Upper lobe of left lung (tissue), 6 donors: ENCODE data around the gene SCART1. TPM values are rescaled to one million over a fixed set of nuclear protein-coding genes. Genes with fewer than 3 reads are reported as not detected.
A peak's percentile ranks its signal among the peaks of the same experiment; 100 is the strongest.

Experiments
- ATAC-seq, 2 donors: fragments of 200-7000 bp; cut with Tn5 transposase; one replicate each; pipeline ENCODE4 v1.9.1; 2022; ENCODE audit warnings: mild to moderate bottlenecking in 2 of 2, moderate library complexity in 2 of 2; ENCODE audit not compliant: low FRiP score in 2 of 2
- DNase-seq, 2 donors: peaks; one replicate each; pipeline ENCODE4 v3.0.0-alpha.2; 2019 to 2020
- H3K27ac ChIP-seq, 4 donors: fragments of 200-600 bp; sonication (generic); one replicate each; pipeline ENCODE4 v1.5.1; 2016 to 2019
- H3K27me3 ChIP-seq, 4 donors: fragments of 200-600 bp; sonication (generic); one replicate each; pipeline ENCODE4 v1.5.1; 2017 to 2019
- H3K36me3 ChIP-seq, 4 donors: fragments of 200-600 bp; sonication (generic); one replicate each; pipeline ENCODE4 v1.5.1; 2016 to 2019
- H3K4me1 ChIP-seq, 4 donors: fragments of 200-600 bp; sonication (generic); one replicate each; pipeline ENCODE4 v1.5.1; 2018 to 2019
- H3K4me3 ChIP-seq, 4 donors: fragments of 200-600 bp; sonication (generic); one replicate each; pipeline ENCODE4 v1.5.1; 2017 to 2019; ENCODE audit warnings: mild to moderate bottlenecking in 2 of 4, moderate library complexity in 1 of 4
- H3K9me3 ChIP-seq, 4 donors: fragments of 200-600 bp; sonication (generic); one replicate each; pipeline ENCODE4 v1.5.1; 2018 to 2019
- EP300 ChIP-seq, 4 donors: sonication (generic); formaldehyde crosslinking; IDR thresholded peaks; one replicate each; pipeline ENCODE4 v1.5.1; 2017; ENCODE audit warnings: antibody characterized with exemption in 4 of 4, control low read depth in 2 of 4
- POLR2A ChIP-seq, 4 donors: fragments of 450-650 bp; IDR thresholded peaks; one replicate each; pipeline ENCODE4 v1.5.1; 2016 to 2017; ENCODE audit warnings: antibody characterized with exemption in 4 of 4, mild to moderate bottlenecking in 2 of 4
- POLR2AphosphoS5 ChIP-seq, 2 donors: sonication (generic); formaldehyde crosslinking; IDR thresholded peaks; one replicate each; pipeline ENCODE4 v1.5.1; 2017; ENCODE audit warnings: antibody characterized with exemption in 2 of 2
- WGBS, 2 donors: methylation state at CpG; one replicate each; pipeline ENCODE4 v1.1.5; 2017 to 2018; 5-methylcytosine and 5-hydroxymethylcytosine counted together
- total RNA-seq, 6 donors: library from RNA; depleted of rRNA in 4 of 6; stranded (reverse); fragments of >200 nt in 4 of 6; gene quantifications; one replicate each; pipeline versions ENCODE4 v1.1.0 to v1.2.1, GENCODE V29; 2016 to 2021
- TF ChIP-seq, protein P1 (sequence below), 6 experiments: fragments of 450-650 bp in 4 of 6; fragments of 200-600 bp in 2 of 6; sonication (generic) in 2 of 6; IDR thresholded peaks; one replicate each; pipeline ENCODE4 v1.5.1; 2016 to 2019; ENCODE audit warnings: antibody characterized with exemption in 6 of 6
- donor health status: DM: no; HTN: no; CAD: no; lungs with moderate emphysema.
- donor health status: DM: no; HTN: yes; CAD: no; lungs with severe emphysema.

SCART1 gene
- total RNA-seq, 6 donors from 2014 or later, result 1.1 to 31.4 (median 3.4) TPM

- H3K4me1 ChIP-seq, result no peaks in the 10 kb centered on the region
- DNase-seq, result no peak
- TF ChIP-seq EP300 (IDR thresholded peaks at IDR 0.05) (no peak), POLR2AphosphoS5 (IDR thresholded peaks at IDR 0.05) (no peak), POLR2A (IDR thresholded peaks at IDR 0.05) (no peak)
- TF ChIP-seq, protein P1, sequence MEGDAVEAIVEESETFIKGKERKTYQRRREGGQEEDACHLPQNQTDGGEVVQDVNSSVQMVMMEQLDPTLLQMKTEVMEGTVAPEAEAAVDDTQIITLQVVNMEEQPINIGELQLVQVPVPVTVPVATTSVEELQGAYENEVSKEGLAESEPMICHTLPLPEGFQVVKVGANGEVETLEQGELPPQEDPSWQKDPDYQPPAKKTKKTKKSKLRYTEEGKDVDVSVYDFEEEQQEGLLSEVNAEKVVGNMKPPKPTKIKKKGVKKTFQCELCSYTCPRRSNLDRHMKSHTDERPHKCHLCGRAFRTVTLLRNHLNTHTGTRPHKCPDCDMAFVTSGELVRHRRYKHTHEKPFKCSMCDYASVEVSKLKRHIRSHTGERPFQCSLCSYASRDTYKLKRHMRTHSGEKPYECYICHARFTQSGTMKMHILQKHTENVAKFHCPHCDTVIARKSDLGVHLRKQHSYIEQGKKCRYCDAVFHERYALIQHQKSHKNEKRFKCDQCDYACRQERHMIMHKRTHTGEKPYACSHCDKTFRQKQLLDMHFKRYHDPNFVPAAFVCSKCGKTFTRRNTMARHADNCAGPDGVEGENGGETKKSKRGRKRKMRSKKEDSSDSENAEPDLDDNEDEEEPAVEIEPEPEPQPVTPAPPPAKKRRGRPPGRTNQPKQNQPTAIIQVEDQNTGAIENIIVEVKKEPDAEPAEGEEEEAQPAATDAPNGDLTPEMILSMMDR (IDR thresholded peaks at IDR 0.05), result no peak
- no peak overlapping the region for H3K4me3 ChIP-seq
- H3K36me3 ChIP-seq, result no peaks in the 10 kb centered on the region
- no peak overlapping the region for H3K27ac ChIP-seq
- H3K27me3 ChIP-seq, result no peaks in the 10 kb centered on the region
- 86 to 87% methylated on average over 4 of the region's 4 CpGs for WGBS, 2 donors
- ATAC-seq, result no peak
- H3K9me3 ChIP-seq, result peaks cover 15 to 17% (median 15%) of the 10 kb centered on the region in 4 donors
Observed at GRCh38 chr10:133452453-133452852, 1.3 kb upstream of the SCART1 start.

GRCh38 chr10:133454204-133454893 lies 604 bp downstream of the SCART1 start:
- Histone ChIP-seq H3K27me3 (no peaks in the 10 kb centered on the region), H3K4me3 (no peak overlapping the region), H3K9me3 (peaks cover 0 to under 1% (median 0%) of the 10 kb centered on the region in 4 donors), H3K27ac (no peak overlapping the region), H3K36me3 (no peaks in the 10 kb centered on the region), H3K4me1 (no peaks in the 10 kb centered on the region)
- 83 to 85% methylated on average over 9 to 10 of the region's 10 CpGs for WGBS, 2 donors
- no peak for TF ChIP-seq POLR2AphosphoS5 (IDR thresholded peaks at IDR 0.05)
- TF ChIP-seq EP300 (IDR thresholded peaks at IDR 0.05), result no peak
- TF ChIP-seq, protein P1 (IDR thresholded peaks at IDR 0.05), result no peak
- TF ChIP-seq POLR2A (IDR thresholded peaks at IDR 0.05), result no peak
- DNase-seq (peak in 1 of 2 donors; percentile 52), ATAC-seq (no peak)

DNA sequence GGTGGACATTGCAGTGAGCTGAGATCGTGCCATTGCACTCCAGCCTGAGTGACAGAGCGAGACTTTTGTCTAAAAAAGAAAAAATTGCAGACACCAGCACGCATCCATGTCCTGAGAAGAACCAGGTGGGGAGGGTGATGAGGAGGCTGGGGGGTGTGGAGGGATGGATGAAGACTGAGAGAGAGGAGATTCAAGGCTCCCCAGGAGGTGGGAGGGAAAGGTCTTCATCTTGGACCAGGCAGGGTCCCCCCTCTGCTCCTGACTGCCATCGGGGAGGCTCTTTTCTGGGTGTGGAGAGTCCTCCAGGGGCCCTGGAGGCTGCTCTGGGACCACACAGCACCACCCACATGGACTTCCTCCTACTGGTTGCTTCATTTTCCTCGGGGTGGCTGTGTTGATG lies 1.5 kb downstream of the SCART1 start:
- no peak for DNase-seq
- no peak overlapping the region for H3K4me3 ChIP-seq

DNA sequence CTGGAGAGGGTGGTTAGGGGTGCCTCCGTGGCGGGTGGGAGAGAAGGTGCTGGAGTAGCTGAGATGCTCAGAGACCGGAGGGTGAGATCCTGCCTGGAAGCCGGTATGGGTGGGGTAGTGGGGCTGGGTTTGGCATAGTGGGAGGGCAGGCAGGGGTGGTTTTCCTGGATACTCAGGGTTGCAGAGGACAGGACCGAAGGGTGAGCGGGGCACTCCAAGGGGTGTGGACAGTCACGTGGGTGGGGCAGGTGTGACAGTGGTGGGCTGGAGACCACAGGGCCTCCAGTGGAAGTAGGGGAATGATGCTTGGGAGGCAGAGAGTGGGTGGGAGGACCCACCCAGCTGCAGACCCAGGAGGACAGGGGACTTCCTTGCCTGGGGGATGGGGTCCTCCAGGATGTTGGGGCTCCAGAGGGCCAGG lies 1.9 kb downstream of the SCART1 start:
- Histone ChIP-seq H3K36me3 (no peaks in the 10 kb centered on the region), H3K4me3 (no peak overlapping the region), H3K27me3 (no peaks in the 10 kb centered on the region), H3K27ac (no peak overlapping the region), H3K9me3 (no peaks in the 10 kb centered on the region), H3K4me1 (no peaks in the 10 kb centered on the region)
- TF ChIP-seq POLR2AphosphoS5 (IDR thresholded peaks at IDR 0.05) (no peak), POLR2A (IDR thresholded peaks at IDR 0.05) (no peak), EP300 (IDR thresholded peaks at IDR 0.05) (no peak)
- TF ChIP-seq, protein P1 (IDR thresholded peaks at IDR 0.05), result no peak
- ATAC-seq (no peak), DNase-seq (peak in 1 of 2 donors; percentile 22)
- 84 to 89% methylated on average over 7 of the region's 7 CpGs for WGBS, 2 donors

More for the DNA sequence above, 1.5 kb downstream of the SCART1 start:
- no peaks in the 10 kb centered on the region for H3K27me3 ChIP-seq
- WGBS, 2 donors, result 73 to 80% methylated on average over 5 of the region's 5 CpGs
- no peaks in the 10 kb centered on the region for H3K36me3 ChIP-seq
- no peaks in the 10 kb centered on the region for H3K9me3 ChIP-seq
- H3K4me1 ChIP-seq, result no peaks in the 10 kb centered on the region
- ATAC-seq, result no peak
- TF ChIP-seq, protein P1 (IDR thresholded peaks at IDR 0.05), result no peak
- no peak for TF ChIP-seq POLR2AphosphoS5 (IDR thresholded peaks at IDR 0.05)
- TF ChIP-seq EP300 (IDR thresholded peaks at IDR 0.05), result no peak
- no peak for TF ChIP-seq POLR2A (IDR thresholded peaks at IDR 0.05)
- H3K27ac ChIP-seq, result no peak overlapping the region
